HepG2 (cell line): ENCODE measurements around the gene SPNS1. TPM values are rescaled to one million over a fixed set of nuclear protein-coding genes. Genes with fewer than 3 reads are reported as not detected.

ENCODE experiments used
- ATAC-seq: fragments of 200-7000 bp; cut with Tn5 transposase; 3 replicates; pipeline ENCODE4 v1.9.1; 2020; ENCODE audit warnings: mild to moderate bottlenecking, moderate library complexity
- BruUV-seq: library from RNA; stranded (reverse); fragments of 400-500 nt; replicated peaks from 2 replicates; lab custom pipeline; 2021; lab: Mats Ljungman, UMichigan
- CTCF ChIA-PET: fragments of 300-600 bp; formaldehyde crosslinking; extraction: SDS; loops from one replicate; lab custom pipeline; 2021; ENCODE audit warnings: low total read pairs, inconsistent platforms, low intra/inter-chr PET ratio; lab: Yijun Ruan, JAX
- POLR2A ChIA-PET: fragments of 350-600 bp; sonication (Branson Sonifier 250); formaldehyde crosslinking; loops from one replicate; lab custom pipeline; 2020; ENCODE audit warnings: antibody characterized with exemption, inconsistent platforms; lab: Yijun Ruan, JAX
- DNase-seq: peaks from one replicate; pipeline ENCODE4 v3.0.0-alpha.2; 2015; ENCODE audit warnings: low spot score
- FAIRE-seq: peaks from 3 replicates; lab custom pipeline; 2011; peaks lifted over from hg19 to GRCh38; lab: Jason Lieb, UNC
- H2AFZ ChIP-seq: one replicate; pipeline ENCODE4 v1.6.1; 2011; ENCODE audit warnings: low read length, inconsistent platforms
- H3K27ac ChIP-seq: fragments of 300-600 bp; 3 replicates; pipeline ENCODE4 v1.8.0; 2011; ENCODE audit warnings: mixed run types, mild to moderate bottlenecking, mixed read lengths, low read length, inconsistent platforms; ENCODE audit not compliant: insufficient read depth; ENCODE audit errors: extremely low read length
- H3K27me3 ChIP-seq, 2 experiments: fragments of 200-600 bp in 1 of 2; 2 replicates in 1 of 2; 3 replicates in 1 of 2; pipeline versions ENCODE4 v1.6.0 to v1.8.0; 2011; ENCODE audit warnings: low read length in 2 of 2, mild to moderate bottlenecking in 2 of 2, moderate library complexity in 2 of 2, inconsistent platforms in 1 of 2; ENCODE audit not compliant: insufficient read depth in 2 of 2, control insufficient read depth in 1 of 2
- H3K36me3 ChIP-seq, 2 experiments: fragments of 200-600 bp in 1 of 2; replicated peaks in 1 of 2; 2 replicates in 1 of 2; 3 replicates in 1 of 2; pipeline versions ENCODE4 v1.5.1 to v1.8.0; 2011; ENCODE audit warnings: low read length in 2 of 2, inconsistent platforms in 1 of 2; ENCODE audit not compliant: insufficient read depth in 2 of 2, control insufficient read depth in 1 of 2
- H3K4me1 ChIP-seq: 2 replicates; pipeline ENCODE4 v1.5.1; 2012; ENCODE audit warnings: low read length, inconsistent platforms; ENCODE audit not compliant: insufficient read depth
- H3K4me2 ChIP-seq: 2 replicates; pipeline ENCODE4 v1.6.0; 2011; ENCODE audit warnings: low read depth, low read length, inconsistent platforms
- H3K4me3 ChIP-seq, 3 experiments: fragments of 200-600 bp in 1 of 3; sonication (generic), shearing (Covaris generic) in 1 of 3; replicated peaks in 1 of 3; 2 replicates each; pipeline ENCODE4 v1.5.1; 2011 to 2016; ENCODE audit warnings: low read length in 3 of 3, inconsistent platforms in 2 of 3, low read depth in 2 of 3, mild to moderate bottlenecking in 2 of 3, control low read depth in 1 of 3, mixed read lengths in 1 of 3; ENCODE audit not compliant: insufficient read depth in 1 of 3
- H3K79me2 ChIP-seq: one replicate; pipeline ENCODE4 v1.6.1; 2011; ENCODE audit warnings: low read length, inconsistent platforms; ENCODE audit not compliant: insufficient read depth
- H3K9ac ChIP-seq: 2 replicates; pipeline ENCODE4 v1.6.0; 2011; ENCODE audit warnings: mild to moderate bottlenecking, low read depth, low read length, inconsistent platforms; ENCODE audit not compliant: insufficient read depth
- H3K9me3 ChIP-seq: 2 replicates; pipeline ENCODE4 v1.5.1; 2012; ENCODE audit warnings: mild to moderate bottlenecking, low read length
- H4K20me1 ChIP-seq: 2 replicates; pipeline ENCODE4 v1.6.0; 2011; ENCODE audit warnings: inconsistent platforms, mild to moderate bottlenecking, low read length, moderate library complexity; ENCODE audit not compliant: insufficient read depth
- DMAP1 ChIP-seq: IDR thresholded peaks from 2 replicates; pipeline ENCODE4 v1.6.1; 2016
- ETV5 ChIP-seq: IDR thresholded peaks from 2 replicates; pipeline ENCODE4 v1.6.1; 2018; ENCODE audit warnings: missing biosample characterization, missing genetic modification reagents, inconsistent platforms, borderline replicate concordance
- RAD21 ChIP-seq: fragments of 450-650 bp; formaldehyde crosslinking; IDR thresholded peaks from 2 replicates; pipeline ENCODE4 v1.5.0; 2020; ENCODE audit warnings: mild to moderate bottlenecking
- REPIN1 ChIP-seq: sonication (generic); formaldehyde crosslinking; IDR thresholded peaks from 2 replicates; pipeline ENCODE4 v1.8.0; 2022; ENCODE audit warnings: missing genetic modification reagents, low read depth, mild to moderate bottlenecking, borderline replicate concordance
- STAG1 ChIP-seq: sonication (generic); formaldehyde crosslinking; IDR thresholded peaks from 2 replicates; pipeline ENCODE4 v1.4.0; 2020; ENCODE audit warnings: missing genetic modification reagents
- TAF15 ChIP-seq: fragments of 200-400 bp; formaldehyde crosslinking; IDR thresholded peaks from one replicate; pipeline ENCODE4 v1.6.1; 2018; ENCODE audit warnings: mild to moderate bottlenecking, low read depth, low read length; ENCODE audit not compliant: poor library complexity, severe bottlenecking
- TGIF2 ChIP-seq: IDR thresholded peaks from 2 replicates; pipeline ENCODE4 v1.6.1; 2016; ENCODE audit warnings: control low read depth, missing compliant biosample characterization
- TP53 ChIP-seq: sonication (generic); formaldehyde crosslinking; conservative IDR thresholded peaks from 2 replicates; pipeline ENCODE4 v1.4.0; 2020; ENCODE audit warnings: missing genetic modification reagents
- XRCC5 ChIP-seq: fragments of 200-400 bp; formaldehyde crosslinking; optimal IDR thresholded peaks from 2 replicates; pipeline ENCODE3; 2017; ENCODE audit warnings: mild to moderate bottlenecking, low read length
- ZBTB42 ChIP-seq: sonication (generic); formaldehyde crosslinking; IDR thresholded peaks from 2 replicates; pipeline ENCODE4 v1.5.0; 2020; ENCODE audit warnings: mild to moderate bottlenecking, missing genetic modification reagents
- ZEB1 ChIP-seq: IDR thresholded peaks from 2 replicates; pipeline ENCODE4 v1.6.1; 2012; ENCODE audit warnings: mild to moderate bottlenecking, low read depth, inconsistent platforms; ENCODE audit not compliant: insufficient replicate concordance
- ZNF136 ChIP-seq: sonication (generic); formaldehyde crosslinking; IDR thresholded peaks from 2 replicates; pipeline ENCODE4 v1.8.1; 2022; ENCODE audit warnings: low read depth, mild to moderate bottlenecking, moderate library complexity, missing genetic modification reagents
- ZNF225 ChIP-seq: sonication (generic); formaldehyde crosslinking; IDR thresholded peaks from 2 replicates; pipeline ENCODE4 v1.4.0; 2020; ENCODE audit warnings: mild to moderate bottlenecking, missing genetic modification reagents
- ZNF24 ChIP-seq: fragments of 450-650 bp; IDR thresholded peaks from 2 replicates; pipeline ENCODE4 v1.6.1; 2017; ENCODE audit warnings: antibody characterized with exemption, mild to moderate bottlenecking
- ZNF296 ChIP-seq: sonication (generic); formaldehyde crosslinking; conservative IDR thresholded peaks from 2 replicates; pipeline ENCODE4 v1.5.0; 2020; ENCODE audit warnings: mild to moderate bottlenecking, missing genetic modification reagents
- ZNF350 ChIP-seq: sonication (generic); formaldehyde crosslinking; IDR thresholded peaks from 2 replicates; pipeline ENCODE4 v1.4.0; 2020; ENCODE audit warnings: mild to moderate bottlenecking, low read depth, missing genetic modification reagents, borderline replicate concordance
- ZNF558 ChIP-seq: sonication (generic); formaldehyde crosslinking; IDR thresholded peaks from 2 replicates; pipeline ENCODE4 v1.9.0; 2022; ENCODE audit warnings: mild to moderate bottlenecking, missing genetic modification reagents, borderline replicate concordance
- WGBS: methylation state at CpG from one replicate; pipeline ENCODE4 v1.1.6; 2017; ENCODE audit warnings: low lambda C conversion rate; 5-methylcytosine and 5-hydroxymethylcytosine counted together
- in situ Hi-C: cut with HindIII; loops from 2 replicates; pipeline ENCODE4 v1.10.0; 2017; ENCODE audit warnings: low pct_unique_long_range_greater_than_20kb; ENCODE audit not compliant: extremely low pct_ligation_motif_present
- intact Hi-C: fragments of 100-400 bp; cut with micrococcal nuclease; formaldehyde crosslinking; loops from one replicate; pipeline ENCODE4 v1.10.0; 2022; ENCODE audit not compliant: unreplicated experiment
- polyA plus RNA-seq, 8 experiments: library from polyadenylated mRNA; depleted of rRNA in 3 of 8; stranded (reverse) in 7 of 8; unstranded in 1 of 8; fragments of >200 nt; fragmentation: Illumina TruSeq in 4 of 8; extraction: Trizol in 4 of 8; gene quantifications; 2 replicates each; pipeline versions ENCODE4 v1.2.1 to v1.2.3, GENCODE V29; 2011 to 2016; ENCODE audit warnings: low read depth in 4 of 8, missing spikeins in 1 of 8, mixed read lengths in 1 of 8; ENCODE audit not compliant: insufficient read depth in 1 of 8
- total RNA-seq, 5 experiments: library from RNA; depleted of rRNA; stranded (reverse); fragments of >200 nt; fragmentation: Illumina TruSeq; extraction: Trizol; gene quantifications; 2 replicates each; pipeline ENCODE4 v1.2.3, GENCODE V29; 2016; ENCODE audit warnings: low read depth in 1 of 5
- TF ChIP-seq, protein P1 (sequence below): conservative IDR thresholded peaks from 2 replicates; pipeline ENCODE4 v1.6.1; 2018; ENCODE audit warnings: missing genetic modification reagents
- TF ChIP-seq, protein P2 (sequence below): sonication (generic); formaldehyde crosslinking; IDR thresholded peaks from 2 replicates; pipeline ENCODE4 v1.5.0; 2020; ENCODE audit warnings: missing genetic modification reagents
- TF ChIP-seq, protein P3 (sequence below): sonication (generic); formaldehyde crosslinking; IDR thresholded peaks from 2 replicates; pipeline ENCODE4 v1.5.0; 2020; ENCODE audit warnings: mild to moderate bottlenecking, missing genetic modification reagents, moderate library complexity

SPNS1 gene
- total and polyA plus RNA-seq, 2 of the 13 experiments (the other 11 are each of a cell fraction or from before 2014, with no cell fraction given), result 25.6 to 38.8 TPM

DNA sequence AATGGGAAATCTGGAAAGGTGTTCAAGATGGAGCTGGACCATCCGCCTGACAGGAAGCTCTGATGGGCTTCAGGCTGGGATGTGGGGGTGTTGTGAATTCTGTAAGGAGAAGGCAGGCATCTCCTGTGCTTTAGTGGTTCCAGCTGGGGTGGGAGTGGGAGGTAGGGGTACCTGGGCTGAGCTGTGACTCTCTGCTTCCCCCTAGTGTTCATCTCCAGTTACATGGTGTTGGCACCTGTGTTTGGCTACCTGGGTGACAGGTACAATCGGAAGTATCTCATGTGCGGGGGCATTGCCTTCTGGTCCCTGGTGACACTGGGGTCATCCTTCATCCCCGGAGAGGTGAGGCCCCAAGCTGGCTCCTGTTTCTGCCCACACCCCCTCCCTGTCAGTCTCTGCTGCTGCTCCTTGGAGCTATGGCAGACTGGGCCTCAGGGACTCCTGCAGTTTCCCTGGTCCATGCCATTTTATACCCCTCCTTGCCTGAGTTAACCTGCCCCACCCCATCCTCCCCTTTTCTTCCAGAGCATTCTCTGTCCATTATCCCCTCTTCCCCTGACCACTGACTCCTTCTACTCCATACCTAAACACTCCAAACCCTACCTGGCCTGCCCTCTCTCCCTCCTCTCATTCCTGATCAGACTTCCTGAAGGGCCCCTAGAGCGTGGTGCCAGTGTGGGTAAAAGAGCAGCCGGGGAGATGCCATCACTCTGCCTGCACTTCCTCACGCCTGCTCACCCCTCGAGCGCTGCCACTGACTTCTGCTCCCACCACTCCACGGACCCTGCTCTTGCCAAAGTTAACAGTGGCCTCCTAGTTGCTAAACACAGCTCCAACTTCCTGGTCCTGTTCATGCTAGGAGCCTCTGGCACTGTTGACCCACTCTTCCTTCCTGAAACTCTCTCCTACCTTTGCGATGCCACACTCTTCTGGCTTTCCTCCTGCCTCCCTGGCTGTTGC lies 3.4 kb downstream of the SPNS1 start:
- ChIA-PET POLR2A (interaction anchor here (0.7 to 0.9 kb wide), 2 partner anchors 27 to 115 kb away, joined by 3 read pairs; partner anchors contain the start of gene NFATC2IP), CTCF (no interaction called here)
- Histone ChIP-seq H4K20me1 (no peaks in the 10 kb centered on the region; the same call in 1 of the 2 replicates), H3K27me3 (no peaks in the 10 kb centered on the region; a peak in 1 of 5 replicates), H3K27ac (no peak overlapping the region), H3K4me3 (no peak overlapping the region), H3K9ac (no peak overlapping the region), H3K36me3 (peaks cover 19 to 34% of the 10 kb centered on the region in 2 experiments), H3K9me3 (no peaks in the 10 kb centered on the region), H3K4me2 (no peak overlapping the region), H2AFZ (no peak overlapping the region), H3K4me1 (peaks cover 24% of the 10 kb centered on the region), H3K79me2 (peaks cover 17% of the 10 kb centered on the region)
- no TSS peak for BruUV-seq
- WGBS, result 78% methylated on average over 11 of the region's 11 CpGs
- 0 out of 3 replicates have a peak, but pooled peaks have one; percentile 8 for ATAC-seq
- intact Hi-C loops, result no loop called here
- in situ Hi-C loops, result no loop called here
- DNase-seq, result peak; percentile 35
- FAIRE-seq, result peak; percentile 69
- TF ChIP-seq, protein P1, sequence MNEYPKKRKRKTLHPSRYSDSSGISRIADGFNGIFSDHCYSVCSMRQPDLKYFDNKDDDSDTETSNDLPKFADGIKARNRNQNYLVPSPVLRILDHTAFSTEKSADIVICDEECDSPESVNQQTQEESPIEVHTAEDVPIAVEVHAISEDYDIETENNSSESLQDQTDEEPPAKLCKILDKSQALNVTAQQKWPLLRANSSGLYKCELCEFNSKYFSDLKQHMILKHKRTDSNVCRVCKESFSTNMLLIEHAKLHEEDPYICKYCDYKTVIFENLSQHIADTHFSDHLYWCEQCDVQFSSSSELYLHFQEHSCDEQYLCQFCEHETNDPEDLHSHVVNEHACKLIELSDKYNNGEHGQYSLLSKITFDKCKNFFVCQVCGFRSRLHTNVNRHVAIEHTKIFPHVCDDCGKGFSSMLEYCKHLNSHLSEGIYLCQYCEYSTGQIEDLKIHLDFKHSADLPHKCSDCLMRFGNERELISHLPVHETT, result no peak
- TF ChIP-seq RAD21 (CRISPR knock-in tag) (0 out of 2 replicates have a peak, but pooled peaks have one; percentile 12), ZNF24 (no peak), XRCC5 (peak; percentile 28), ZEB1 (peak; percentile 92), ZNF558 (CRISPR knock-in tag) (no peak), ZNF296 (CRISPR knock-in tag) (no peak), ZNF136 (no peak), ZNF350 (CRISPR knock-in tag) (0 out of 2 replicates have a peak, but pooled peaks have one; percentile 42), TGIF2 (CRISPR knock-in tag) (peak; percentile 16; the same call in 1 of the 2 replicates), DMAP1 (no peak), ETV5 (CRISPR knock-in tag) (peak; percentile 8; the same call in 1 of the 2 replicates), ZBTB42 (CRISPR knock-in tag) (no peak), STAG1 (CRISPR knock-in tag) (peak; percentile 65), TP53 (no peak), TAF15 (no peak), REPIN1 (CRISPR knock-in tag) (no peak), ZNF225 (CRISPR knock-in tag) (no peak)
- TF ChIP-seq, protein P2, sequence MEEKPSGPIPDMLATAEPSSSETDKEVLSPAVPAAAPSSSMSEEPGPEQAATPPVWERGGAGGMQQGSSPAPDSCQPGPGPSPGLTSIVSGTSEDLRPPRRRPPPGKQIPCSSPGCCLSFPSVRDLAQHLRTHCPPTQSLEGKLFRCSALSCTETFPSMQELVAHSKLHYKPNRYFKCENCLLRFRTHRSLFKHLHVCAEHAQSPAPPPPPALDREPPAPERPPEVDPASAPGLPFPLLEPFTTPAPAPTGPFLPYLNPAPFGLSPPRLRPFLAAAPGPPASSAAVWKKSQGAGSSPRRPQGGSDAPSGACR (CRISPR knock-in tag), result no peak
- TF ChIP-seq, protein P3, sequence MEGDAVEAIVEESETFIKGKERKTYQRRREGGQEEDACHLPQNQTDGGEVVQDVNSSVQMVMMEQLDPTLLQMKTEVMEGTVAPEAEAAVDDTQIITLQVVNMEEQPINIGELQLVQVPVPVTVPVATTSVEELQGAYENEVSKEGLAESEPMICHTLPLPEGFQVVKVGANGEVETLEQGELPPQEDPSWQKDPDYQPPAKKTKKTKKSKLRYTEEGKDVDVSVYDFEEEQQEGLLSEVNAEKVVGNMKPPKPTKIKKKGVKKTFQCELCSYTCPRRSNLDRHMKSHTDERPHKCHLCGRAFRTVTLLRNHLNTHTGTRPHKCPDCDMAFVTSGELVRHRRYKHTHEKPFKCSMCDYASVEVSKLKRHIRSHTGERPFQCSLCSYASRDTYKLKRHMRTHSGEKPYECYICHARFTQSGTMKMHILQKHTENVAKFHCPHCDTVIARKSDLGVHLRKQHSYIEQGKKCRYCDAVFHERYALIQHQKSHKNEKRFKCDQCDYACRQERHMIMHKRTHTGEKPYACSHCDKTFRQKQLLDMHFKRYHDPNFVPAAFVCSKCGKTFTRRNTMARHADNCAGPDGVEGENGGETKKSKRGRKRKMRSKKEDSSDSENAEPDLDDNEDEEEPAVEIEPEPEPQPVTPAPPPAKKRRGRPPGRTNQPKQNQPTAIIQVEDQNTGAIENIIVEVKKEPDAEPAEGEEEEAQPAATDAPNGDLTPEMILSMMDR (CRISPR knock-in tag), result peak; percentile 80
